Measurements from ENCODE around the gene KIF26B.

KIF26B gene

DNA sequence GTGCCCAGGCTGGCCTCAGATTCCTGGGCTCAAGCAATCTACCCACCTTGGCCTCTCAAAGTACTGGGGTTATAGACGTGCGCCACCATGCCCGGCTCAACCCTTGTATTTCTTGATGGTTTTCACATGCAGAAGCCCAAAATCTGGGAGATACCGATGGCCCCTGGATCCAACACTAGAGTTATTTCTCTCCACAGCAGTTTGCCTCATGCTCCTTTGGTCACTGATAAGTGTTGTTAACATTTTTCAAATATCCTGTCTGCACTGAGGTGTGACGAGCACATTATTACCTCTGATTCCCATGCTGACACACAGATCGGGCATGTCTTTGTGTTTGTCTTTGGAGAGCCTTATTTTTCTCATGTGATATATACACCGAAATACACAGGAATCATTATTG lies 107.0 kb downstream of the KIF26B start:
- no peak for DNase-seq (ENCODE audit: low read depth in 2 of 2)
- H3K4me3 ChIP-seq (replicated peaks in 1 of 2; ENCODE audit: low read depth in 2 of 2, low read length in 2 of 2) = no peak overlapping the region
- TF ChIP-seq, protein P1, sequence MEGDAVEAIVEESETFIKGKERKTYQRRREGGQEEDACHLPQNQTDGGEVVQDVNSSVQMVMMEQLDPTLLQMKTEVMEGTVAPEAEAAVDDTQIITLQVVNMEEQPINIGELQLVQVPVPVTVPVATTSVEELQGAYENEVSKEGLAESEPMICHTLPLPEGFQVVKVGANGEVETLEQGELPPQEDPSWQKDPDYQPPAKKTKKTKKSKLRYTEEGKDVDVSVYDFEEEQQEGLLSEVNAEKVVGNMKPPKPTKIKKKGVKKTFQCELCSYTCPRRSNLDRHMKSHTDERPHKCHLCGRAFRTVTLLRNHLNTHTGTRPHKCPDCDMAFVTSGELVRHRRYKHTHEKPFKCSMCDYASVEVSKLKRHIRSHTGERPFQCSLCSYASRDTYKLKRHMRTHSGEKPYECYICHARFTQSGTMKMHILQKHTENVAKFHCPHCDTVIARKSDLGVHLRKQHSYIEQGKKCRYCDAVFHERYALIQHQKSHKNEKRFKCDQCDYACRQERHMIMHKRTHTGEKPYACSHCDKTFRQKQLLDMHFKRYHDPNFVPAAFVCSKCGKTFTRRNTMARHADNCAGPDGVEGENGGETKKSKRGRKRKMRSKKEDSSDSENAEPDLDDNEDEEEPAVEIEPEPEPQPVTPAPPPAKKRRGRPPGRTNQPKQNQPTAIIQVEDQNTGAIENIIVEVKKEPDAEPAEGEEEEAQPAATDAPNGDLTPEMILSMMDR (IDR thresholded peaks at IDR 0.05; ENCODE audit: low read depth, low read length) = no peak

DNA sequence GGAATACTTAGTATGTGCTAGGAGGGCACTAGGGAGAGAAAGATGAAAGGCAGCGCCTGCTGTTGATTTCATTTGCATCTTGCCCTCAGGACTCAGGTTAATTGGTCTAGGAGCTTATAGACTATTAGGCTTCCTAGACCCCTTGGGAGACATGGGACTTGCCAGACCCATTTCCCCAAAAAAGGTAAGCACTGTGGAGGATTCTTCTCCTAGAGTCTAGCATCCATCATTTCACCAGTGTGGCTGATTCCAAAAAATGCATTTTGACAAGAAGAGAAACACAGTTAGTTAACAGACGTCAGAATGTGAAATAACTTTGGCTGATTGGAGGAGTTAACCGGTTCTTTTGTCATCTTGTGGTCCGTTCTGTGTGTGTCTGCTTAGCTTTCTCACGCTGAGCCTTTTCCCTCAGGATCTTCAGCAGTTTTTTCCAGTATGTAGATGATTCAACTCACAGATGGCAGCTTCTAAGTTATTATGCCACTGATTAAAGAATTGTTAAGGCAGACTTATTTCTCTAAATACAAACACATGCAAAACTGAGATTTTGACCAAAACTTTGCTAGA lies 108.8 kb downstream of the KIF26B start:
- peak; percentile 45 to 74 for DNase-seq (ENCODE audit: low read depth in 2 of 2)
- H3K4me3 ChIP-seq (replicated peaks in 1 of 2; ENCODE audit: low read depth in 2 of 2, low read length in 2 of 2) = no peak overlapping the region
- TF ChIP-seq, protein P1 (IDR thresholded peaks at IDR 0.05; ENCODE audit: low read depth, low read length) = no peak

DNA sequence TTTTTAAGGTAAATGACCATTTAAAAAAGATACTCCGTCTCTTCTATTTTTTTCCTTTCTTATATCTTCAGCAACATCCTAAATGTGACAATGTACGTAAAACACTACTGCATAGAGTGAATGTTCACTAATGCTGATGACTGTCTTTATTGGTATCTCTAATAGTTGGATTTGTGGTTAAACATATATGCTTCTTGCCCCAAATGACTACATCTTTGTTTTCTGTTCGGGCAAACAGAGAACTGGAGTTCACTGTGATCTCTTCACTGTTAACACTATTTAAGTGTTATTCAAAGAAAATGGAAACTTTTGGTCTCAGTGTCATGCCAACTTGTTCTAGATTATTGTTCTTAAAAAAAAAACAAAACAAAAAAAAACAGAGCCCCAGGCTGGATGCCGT lies 109.4 kb downstream of the KIF26B start:
- DNase-seq (ENCODE audit: low read depth in 2 of 2) = no peak
- no peak overlapping the region for H3K4me3 ChIP-seq (replicated peaks in 1 of 2; ENCODE audit: low read depth in 2 of 2, low read length in 2 of 2)
- TF ChIP-seq, protein P1 (IDR thresholded peaks at IDR 0.05; ENCODE audit: low read depth, low read length) = no peak

DNA sequence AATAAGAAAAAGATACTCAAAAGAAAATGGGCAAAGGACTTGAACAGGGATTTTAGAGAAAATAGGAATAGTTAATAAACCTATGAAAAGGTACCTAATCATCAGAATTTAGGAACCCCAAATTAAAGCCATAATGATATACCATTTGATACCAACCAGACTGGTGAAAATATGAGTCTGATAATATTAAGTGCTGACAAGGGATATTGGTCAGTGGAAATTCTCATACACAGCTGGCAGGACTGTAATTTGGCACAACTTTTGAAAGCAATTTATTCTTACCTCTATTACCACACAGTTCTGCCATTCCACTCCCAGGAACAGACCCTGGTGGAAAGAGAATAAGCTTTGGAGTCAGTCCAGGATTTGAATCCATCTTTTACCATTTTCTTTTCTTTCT lies 111.3 kb downstream of the KIF26B start:
- DNase-seq (ENCODE audit: low read depth in 2 of 2) = no peak
- H3K4me3 ChIP-seq (replicated peaks in 1 of 2; ENCODE audit: low read depth in 2 of 2, low read length in 2 of 2) = no peak overlapping the region
- TF ChIP-seq, protein P1 (IDR thresholded peaks at IDR 0.05; ENCODE audit: low read depth, low read length) = no peak

DNA sequence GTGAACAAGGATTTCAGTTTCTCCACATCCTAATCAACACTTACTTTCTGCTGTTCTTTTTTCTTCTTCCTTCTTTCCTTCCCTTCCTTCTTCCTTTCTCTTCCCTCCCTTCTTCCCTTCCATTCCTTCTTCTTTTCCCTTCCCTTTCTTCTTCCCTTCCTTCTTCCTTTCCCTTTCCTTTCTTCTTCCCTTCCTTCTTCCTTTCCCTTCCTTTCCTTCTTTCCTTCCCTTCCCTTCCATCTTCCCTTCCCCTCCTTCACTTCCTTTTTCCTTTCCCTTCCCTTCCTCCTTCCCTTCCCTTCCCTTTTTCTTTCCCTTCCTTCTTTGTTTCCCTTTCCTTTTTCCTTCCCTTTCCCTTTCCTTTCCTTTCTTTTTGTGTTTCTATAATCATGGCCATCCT lies 115.3 kb downstream of the KIF26B start:
- TF ChIP-seq, protein P1 (IDR thresholded peaks at IDR 0.05; ENCODE audit: low read depth, low read length) = no peak
- DNase-seq (ENCODE audit: low read depth in 2 of 2) = no peak
- no peak overlapping the region for H3K4me3 ChIP-seq (replicated peaks in 1 of 2; ENCODE audit: low read depth in 2 of 2, low read length in 2 of 2)

DNA sequence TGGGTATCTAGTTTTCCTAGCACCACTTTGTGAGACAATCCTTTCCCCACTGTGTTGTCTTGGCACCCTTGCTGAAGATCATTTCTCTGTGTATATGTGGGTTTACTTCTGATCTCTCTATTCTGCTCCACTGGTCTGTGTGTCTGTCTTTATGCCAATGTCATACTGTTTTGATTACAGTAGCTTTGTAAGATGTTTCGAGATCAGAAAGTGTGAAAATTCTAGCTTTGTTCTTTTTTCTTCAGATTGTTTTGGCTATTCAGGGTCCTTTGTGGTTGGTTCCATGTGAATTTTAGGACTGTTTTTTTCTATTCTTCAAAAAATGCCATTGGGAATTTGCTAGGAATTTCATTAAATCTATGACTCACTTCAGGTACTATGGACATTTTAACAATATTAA lies 116.2 kb downstream of the KIF26B start:
- TF ChIP-seq, protein P1 (IDR thresholded peaks at IDR 0.05; ENCODE audit: low read depth, low read length) = no peak
- no peak overlapping the region for H3K4me3 ChIP-seq (replicated peaks in 1 of 2; ENCODE audit: low read depth in 2 of 2, low read length in 2 of 2)

DNA sequence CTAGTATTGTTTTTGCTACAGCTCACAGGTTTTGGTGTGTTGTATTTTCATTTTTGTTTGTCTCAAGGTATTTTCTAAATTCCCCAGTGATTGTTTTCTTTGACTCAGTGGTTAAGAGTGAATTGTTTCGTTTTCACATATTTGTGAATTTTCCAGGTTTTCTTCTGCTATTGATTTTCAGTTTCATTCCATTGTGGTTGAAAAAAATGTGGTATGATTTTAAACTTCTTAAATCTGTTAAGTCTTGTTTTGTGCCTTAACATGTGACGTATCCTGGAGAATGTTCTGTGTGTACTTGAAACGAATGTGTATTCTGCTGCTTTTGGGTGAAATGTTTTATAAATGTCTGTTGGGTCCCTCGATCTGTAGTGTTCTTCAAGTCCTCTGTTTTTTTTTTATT lies 117.9 kb downstream of the KIF26B start:
- TF ChIP-seq, protein P1 (IDR thresholded peaks at IDR 0.05; ENCODE audit: low read depth, low read length) = no peak
- H3K4me3 ChIP-seq (replicated peaks in 1 of 2; ENCODE audit: low read depth in 2 of 2, low read length in 2 of 2) = no peak overlapping the region
- peak in 1 of 2 donors; percentile 11 for DNase-seq (ENCODE audit: low read depth in 2 of 2)

More for the DNA sequence above, 116.2 kb downstream of the KIF26B start:
- no peak for DNase-seq (ENCODE audit: low read depth in 2 of 2)
